HG03066 (cell line): ENCODE measurements around the gene TMEM25.
"Not testable (repeated sequence)": the region's sequence is repeated elsewhere in the genome, so short reads cannot be mapped to it uniquely, and the experiment has no call there.

Experiments
- ATAC-seq: cut with Tn5 transposase; IDR thresholded peaks from one replicate; pipeline ENCODE4 v1.9.1; 2021; ENCODE audit warnings: low read depth; ENCODE audit not compliant: unreplicated experiment

Gene TMEM25

DNA sequence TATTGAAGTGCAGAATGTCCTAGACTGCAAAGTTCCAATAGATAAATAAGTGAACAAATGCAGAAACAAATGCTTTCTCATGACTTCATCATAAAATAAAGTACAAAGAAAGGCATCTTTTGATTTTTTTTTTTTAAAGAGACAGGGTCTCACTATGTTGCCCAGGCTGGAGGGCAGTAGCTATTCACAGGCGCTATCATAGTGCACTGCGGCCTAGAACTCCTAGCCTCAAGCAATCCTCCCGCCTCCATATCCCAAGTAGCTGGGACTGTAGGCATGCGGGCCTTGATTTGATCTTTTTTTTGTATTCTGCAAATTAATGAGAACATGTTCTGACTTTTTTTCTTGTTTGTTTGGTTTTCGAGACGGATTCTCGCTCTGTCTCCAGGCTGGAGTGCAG is 43.6 kb downstream of the TMEM25 start:
- no peak for ATAC-seq

DNA sequence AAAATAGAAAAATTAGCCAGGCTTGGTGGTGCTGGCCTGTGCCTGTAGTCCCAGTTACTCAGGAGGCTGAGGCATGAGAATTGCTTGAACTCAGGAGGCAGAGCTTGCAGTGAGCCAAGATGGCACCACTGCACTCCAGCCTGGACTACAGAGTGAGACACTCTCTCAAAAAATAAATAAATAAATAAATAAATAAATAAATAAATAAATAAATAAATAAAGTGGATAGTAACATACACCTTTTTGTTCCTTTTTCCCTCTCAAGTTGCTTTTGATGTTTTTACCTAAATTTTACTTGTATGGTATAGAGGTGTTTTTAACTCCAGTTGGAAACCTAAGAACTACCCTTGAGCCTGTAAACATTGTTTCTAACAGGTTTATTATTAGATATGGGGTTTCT is 47.0 kb downstream of the TMEM25 start:
- ATAC-seq = not testable (repeated sequence)

DNA sequence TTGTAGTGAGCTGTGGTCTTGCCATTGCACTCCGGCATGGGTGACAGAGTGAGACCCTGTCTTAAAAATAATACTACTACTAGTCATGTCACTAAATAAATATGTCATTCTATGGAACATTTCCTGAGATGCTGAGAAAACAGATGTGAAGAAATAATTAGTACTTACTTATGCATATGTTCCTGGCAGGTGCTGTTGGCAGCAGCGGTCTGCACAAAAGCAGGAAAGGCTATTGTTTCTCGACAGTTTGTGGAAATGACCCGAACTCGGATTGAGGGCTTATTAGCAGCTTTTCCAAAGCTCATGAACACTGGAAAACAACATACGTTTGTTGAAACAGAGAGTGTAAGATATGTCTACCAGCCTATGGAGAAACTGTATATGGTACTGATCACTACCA is 50.1 kb downstream of the TMEM25 start:
- no peak for ATAC-seq
